K562 (cell line): ENCODE measurements around the gene GLDC. TPM values are rescaled to one million over a fixed set of nuclear protein-coding genes. Genes with fewer than 3 reads are reported as not detected.

Experiments
- ATAC-seq: fragments of 200-7000 bp; cut with Tn5 transposase; 3 replicates; pipeline ENCODE4 v1.9.1; 2020; ENCODE audit warnings: moderate library complexity
- BruUV-seq: library from RNA; stranded (reverse); fragments of 400-500 nt; replicated peaks from 2 replicates; lab custom pipeline; 2021; lab: Mats Ljungman, UMichigan
- CTCF ChIA-PET: fragments of 300-600 bp; formaldehyde crosslinking; extraction: SDS; loops from one replicate; lab custom pipeline; 2021; ENCODE audit warnings: low intra/inter-chr PET ratio; lab: Yijun Ruan, JAX
- POLR2A ChIA-PET: fragments of 300-600, 350-650 bp; sonication (Branson Sonifier 250); formaldehyde crosslinking; extraction: SDS; loops from one replicate; lab custom pipeline; 2021; ENCODE audit warnings: antibody characterized with exemption, inconsistent platforms; lab: Yijun Ruan, JAX
- DNase-seq, 4 experiments: peaks; one replicate each; pipeline versions ENCODE4 v3.0.0 to v3.0.0-alpha.2; 2011 to 2018; ENCODE audit warnings: low spot score in 3 of 4, mixed read lengths in 3 of 4; ENCODE audit errors: extremely low read depth in 1 of 4
- FAIRE-seq: peaks from 2 replicates; lab custom pipeline; 2011; peaks lifted over from hg19 to GRCh38; lab: Jason Lieb, UNC
- H2AFZ ChIP-seq: 2 replicates; pipeline ENCODE4 v1.6.0; 2011; ENCODE audit warnings: low read depth, low read length, control low read depth, inconsistent platforms
- H3K27ac ChIP-seq: fragments of 200-600 bp; 3 replicates; pipeline ENCODE4 v1.8.0; 2011; ENCODE audit warnings: low read depth, mild to moderate bottlenecking, control low read depth, inconsistent platforms, low read length, moderate library complexity, mixed read lengths; ENCODE audit errors: extremely low read depth
- H3K27me3 ChIP-seq, 2 experiments: fragments of 300-600 bp in 1 of 2; 2 replicates in 1 of 2; 3 replicates in 1 of 2; pipeline versions ENCODE4 v1.6.0 to v1.8.0; 2011; ENCODE audit warnings: inconsistent platforms in 2 of 2, low read length in 2 of 2, mild to moderate bottlenecking in 1 of 2, mixed read lengths in 1 of 2, moderate library complexity in 1 of 2; ENCODE audit not compliant: control insufficient read depth in 2 of 2, insufficient read depth in 2 of 2
- H3K36me3 ChIP-seq: fragments of 300-600 bp; 3 replicates; pipeline ENCODE4 v1.8.0; 2011; ENCODE audit warnings: mild to moderate bottlenecking, low read length, inconsistent platforms; ENCODE audit not compliant: control insufficient read depth, insufficient read depth
- H3K4me1 ChIP-seq, 2 experiments: fragments of 200-600 bp in 1 of 2; replicated peaks in 1 of 2; 2 replicates in 1 of 2; 3 replicates in 1 of 2; pipeline versions ENCODE4 v1.5.1 to v1.8.0; 2011; ENCODE audit warnings: inconsistent platforms in 2 of 2, low read length in 2 of 2, mild to moderate bottlenecking in 1 of 2, mixed read lengths in 1 of 2, moderate library complexity in 1 of 2; ENCODE audit not compliant: control insufficient read depth in 2 of 2, insufficient read depth in 2 of 2
- H3K4me2 ChIP-seq: 2 replicates; pipeline ENCODE4 v1.6.1; 2011; ENCODE audit warnings: low read length, control low read depth, inconsistent platforms, mixed read lengths; ENCODE audit not compliant: insufficient read depth
- H3K4me3 ChIP-seq: fragments of 200-600 bp; sonication (generic), shearing (Covaris generic); 2 replicates; pipeline ENCODE4 v1.5.1; 2016; ENCODE audit warnings: control low read depth, inconsistent platforms
- H3K79me2 ChIP-seq: fragments of 200-600 bp; 3 replicates; pipeline ENCODE4 v1.8.0; 2011; ENCODE audit warnings: low read length, inconsistent platforms; ENCODE audit not compliant: control insufficient read depth, insufficient read depth
- H3K9ac ChIP-seq, 2 experiments: 2 replicates each; pipeline versions ENCODE4 v1.6.0 to v1.6.1; 2011; ENCODE audit warnings: low read depth in 2 of 2, low read length in 2 of 2, control low read depth in 1 of 2, inconsistent platforms in 1 of 2, mild to moderate bottlenecking in 1 of 2, mixed read lengths in 1 of 2; ENCODE audit not compliant: insufficient read depth in 1 of 2
- H3K9me1 ChIP-seq: one replicate; pipeline ENCODE4 v1.6.0; 2011; ENCODE audit warnings: inconsistent platforms, mild to moderate bottlenecking, low read length, moderate library complexity; ENCODE audit not compliant: control insufficient read depth, insufficient read depth
- H3K9me3 ChIP-seq: replicated peaks from 2 replicates; pipeline ENCODE4 v1.5.1; 2011; ENCODE audit warnings: low read depth, low read length, inconsistent platforms; ENCODE audit not compliant: control insufficient read depth, insufficient read depth
- H4K20me1 ChIP-seq: replicated peaks from 2 replicates; pipeline ENCODE4 v1.6.1; 2011; ENCODE audit warnings: low read length, inconsistent platforms, mixed read lengths; ENCODE audit not compliant: control insufficient read depth, insufficient read depth
- ADNP ChIP-seq: fragments of 200-800 bp; sonication (Bioruptor generic); IDR thresholded peaks from 2 replicates; pipeline ENCODE4 v1.6.1; 2016; ENCODE audit warnings: missing genetic modification characterization, missing compliant biosample characterization
- CSDE1 ChIP-seq, 2 experiments: fragments of 450-650 bp; IDR thresholded peaks; 2 replicates each; pipeline ENCODE4 v1.6.1; 2016; ENCODE audit warnings: mild to moderate bottlenecking in 1 of 2
- FOXA1 ChIP-seq: fragments of 450-650 bp; IDR thresholded peaks from 2 replicates; pipeline ENCODE4 v1.6.1; 2016; ENCODE audit warnings: mild to moderate bottlenecking, borderline replicate concordance
- FOXA3 ChIP-seq, 2 experiments: fragments of 450-650 bp in 1 of 2; sonication (generic) in 1 of 2; formaldehyde crosslinking; IDR thresholded peaks in 1 of 2; conservative IDR thresholded peaks in 1 of 2; 2 replicates each; pipeline versions ENCODE4 v1.4.0 to v1.8.0; 2020 to 2022; ENCODE audit warnings: mild to moderate bottlenecking in 2 of 2, missing genetic modification reagents in 1 of 2
- HDAC8 ChIP-seq: fragments of 450-650 bp; IDR thresholded peaks from 2 replicates; pipeline ENCODE4 v1.6.1; 2016; ENCODE audit warnings: mild to moderate bottlenecking, missing genetic modification characterization, moderate library complexity, missing compliant biosample characterization
- KDM2B ChIP-seq: fragments of 250-450 bp; sonication (Bioruptor Pico); IDR thresholded peaks from 2 replicates; pipeline ENCODE4 v1.8.0; 2021; ENCODE audit warnings: mild to moderate bottlenecking, moderate library complexity
- KDM4B ChIP-seq, 2 experiments: fragments of 450-650 bp in 1 of 2; sonication (generic) in 1 of 2; IDR thresholded peaks; 2 replicates each; pipeline ENCODE4 v1.6.1; 2016 to 2017; ENCODE audit warnings: borderline replicate concordance in 2 of 2, antibody characterized with exemption in 1 of 2, low read depth in 1 of 2, mild to moderate bottlenecking in 1 of 2
- SAFB ChIP-seq: fragments of 200-400 bp; formaldehyde crosslinking; IDR thresholded peaks from 2 replicates; pipeline ENCODE4 v1.6.1; 2017; ENCODE audit warnings: low read depth, low read length, borderline replicate concordance
- SIN3A ChIP-seq, 2 experiments: fragments of 150-350 bp in 1 of 2; IDR thresholded peaks; 2 replicates each; pipeline ENCODE4 v1.6.1; 2011 to 2016; ENCODE audit warnings: borderline replicate concordance in 2 of 2, low read depth in 2 of 2, low read length in 2 of 2, mild to moderate bottlenecking in 2 of 2, moderate library complexity in 2 of 2; ENCODE audit not compliant: control insufficient read depth in 1 of 2
- TAF15 ChIP-seq: fragments of 200-400 bp; formaldehyde crosslinking; IDR thresholded peaks from 2 replicates; pipeline ENCODE4 v1.6.1; 2017; ENCODE audit warnings: mild to moderate bottlenecking, low read depth, low read length, moderate library complexity
- WGBS: fragments of 100-300 bp; shearing (Covaris generic); methylation state at CpG from one replicate; pipeline ENCODE4 v1.1.6; 2016; ENCODE audit warnings: low coverage, mixed read lengths; ENCODE audit not compliant: insufficient coverage; ENCODE audit errors: missing lambda C conversion rate; 5-methylcytosine and 5-hydroxymethylcytosine counted together
- in situ Hi-C: fragments of 300-500 bp; cut with MboI; formaldehyde crosslinking; loops from 4 replicates; pipeline ENCODE4 v1.15.0; 2018; ENCODE audit warnings: inconsistent platforms, mixed read lengths
- intact Hi-C: fragments of 100-400 bp; cut with micrococcal nuclease; formaldehyde crosslinking; loops from 2 replicates; pipeline ENCODE4 v1.14.2; 2022
- polyA plus RNA-seq, 8 experiments: library from polyadenylated mRNA; depleted of rRNA in 4 of 8; stranded (reverse) in 5 of 8; unstranded in 3 of 8; fragments of >200 nt; fragmentation: Nextera tagmentation in 2 of 8; fragmentation: Illumina TruSeq in 1 of 8; extraction: Ambion mirVana in 2 of 8; extraction: Trizol in 1 of 8; gene quantifications; 2 replicates each; pipeline versions ENCODE4 v1.2.1 to v1.2.3, GENCODE V29; 2011 to 2014; ENCODE audit warnings: inconsistent platforms in 1 of 8, missing spikeins in 1 of 8
- total RNA-seq, 7 experiments: library from RNA; depleted of rRNA in 6 of 7; stranded (reverse); fragments of >200 nt in 6 of 7; fragmentation: Illumina TruSeq in 2 of 7; extraction: Trizol in 2 of 7; gene quantifications; 2 replicates each; pipeline versions ENCODE4 v1.2.1 to v1.2.3, GENCODE V29; 2011 to 2021; ENCODE audit warnings: low replicate concordance in 1 of 7
- TF ChIP-seq, protein P1 (sequence below): fragments of 450-650 bp; formaldehyde crosslinking; IDR thresholded peaks from 2 replicates; pipeline ENCODE4 v1.4.0; 2020; ENCODE audit warnings: mild to moderate bottlenecking, moderate library complexity
- TF ChIP-seq, protein P2 (sequence below): fragments of 250-450 bp; sonication (Bioruptor Pico); IDR thresholded peaks from 2 replicates; pipeline ENCODE4 v1.4.0; 2020; ENCODE audit warnings: mild to moderate bottlenecking, moderate library complexity
- TF ChIP-seq, protein P3 (sequence below): fragments of 200-400 bp; formaldehyde crosslinking; IDR thresholded peaks from 2 replicates; pipeline ENCODE4 v1.6.1; 2017; ENCODE audit warnings: mild to moderate bottlenecking, low read depth, low read length, moderate library complexity
- TF ChIP-seq, protein P4 (sequence below): fragments of 450-650 bp; IDR thresholded peaks from 2 replicates; pipeline ENCODE4 v1.6.1; 2017; ENCODE audit warnings: antibody characterized with exemption

GLDC gene
- total and polyA plus RNA-seq, 9 of the 15 experiments (the other 6 are each of a cell fraction or from before 2014, with no cell fraction given): 0.03 to 0.27 (median 0.08) TPM; not detected in 6

DNA sequence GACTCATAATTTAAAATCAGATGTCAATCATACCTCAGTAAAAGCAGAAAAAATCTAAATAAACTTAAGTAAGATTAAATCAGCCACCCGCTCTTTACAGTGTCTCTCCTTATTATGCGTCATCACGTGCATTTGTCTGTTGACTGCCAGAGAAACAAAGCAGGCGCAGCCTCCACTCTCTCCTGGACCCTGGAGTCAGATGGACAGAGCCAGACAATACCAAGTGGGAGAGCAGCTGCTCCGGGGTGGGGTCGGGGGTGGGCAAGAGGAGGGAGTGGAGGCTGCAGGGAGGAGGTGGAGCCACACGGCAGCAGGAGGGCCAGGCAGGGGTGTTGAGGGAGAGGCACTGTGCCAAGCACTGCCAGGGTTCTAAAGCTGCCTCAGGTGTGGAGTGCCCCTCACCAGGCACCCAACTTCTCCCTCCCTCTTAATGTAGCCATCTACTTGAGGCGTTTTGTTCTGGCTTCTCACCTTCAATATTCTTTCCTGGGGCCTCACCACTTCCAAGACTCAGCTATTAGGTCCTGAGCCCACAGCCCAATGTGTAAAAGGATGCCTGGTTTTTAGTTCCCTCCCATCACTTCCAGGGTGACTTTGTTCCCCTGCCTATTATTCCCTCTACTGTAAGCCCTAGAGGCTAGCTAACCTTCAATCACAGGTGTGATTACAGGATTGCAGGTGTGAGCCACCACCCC is 96.3 kb downstream of the GLDC start:
- BruUV-seq: no TSS peak
- Histone ChIP-seq H3K9me3 (no peaks in the 10 kb centered on the region), H4K20me1 (no peaks in the 10 kb centered on the region), H3K27ac (no peak overlapping the region), H3K4me2 (no peak overlapping the region), H3K4me1 (no peaks in the 10 kb centered on the region), H3K27me3 (peaks cover 2 to 10% of the 10 kb centered on the region in 2 experiments; a peak in 3 of 5 replicates), H3K9ac (no peak overlapping the region), H3K36me3 (no peaks in the 10 kb centered on the region), H3K79me2 (no peaks in the 10 kb centered on the region), H3K4me3 (no peak overlapping the region), H2AFZ (no peak overlapping the region), H3K9me1 (no peaks in the 10 kb centered on the region)
- FAIRE-seq (no peak), DNase-seq (no peak), ATAC-seq (no peak)
- ChIA-PET POLR2A (no interaction called here), CTCF (no interaction called here)
- in situ Hi-C loops: no loop called here
- intact Hi-C loops: no loop called here
- 0% methylated on average over 3 of the region's 8 CpGs for WGBS
- TF ChIP-seq KDM2B: no peak
- no peak for TF ChIP-seq SIN3A (IDR thresholded peaks at IDR 0.05; ENCODE audit: borderline replicate concordance in 2 of 2, control insufficient read depth in 1 of 2, low read depth in 2 of 2, low read length in 2 of 2)
- no peak for TF ChIP-seq FOXA3 (CRISPR knock-in tag; conservative IDR thresholded peaks at IDR 0.05 in 1 of 2, IDR thresholded peaks at IDR 0.05 in 1 of 2)
- TF ChIP-seq FOXA1: no peak
- TF ChIP-seq, protein P1, sequence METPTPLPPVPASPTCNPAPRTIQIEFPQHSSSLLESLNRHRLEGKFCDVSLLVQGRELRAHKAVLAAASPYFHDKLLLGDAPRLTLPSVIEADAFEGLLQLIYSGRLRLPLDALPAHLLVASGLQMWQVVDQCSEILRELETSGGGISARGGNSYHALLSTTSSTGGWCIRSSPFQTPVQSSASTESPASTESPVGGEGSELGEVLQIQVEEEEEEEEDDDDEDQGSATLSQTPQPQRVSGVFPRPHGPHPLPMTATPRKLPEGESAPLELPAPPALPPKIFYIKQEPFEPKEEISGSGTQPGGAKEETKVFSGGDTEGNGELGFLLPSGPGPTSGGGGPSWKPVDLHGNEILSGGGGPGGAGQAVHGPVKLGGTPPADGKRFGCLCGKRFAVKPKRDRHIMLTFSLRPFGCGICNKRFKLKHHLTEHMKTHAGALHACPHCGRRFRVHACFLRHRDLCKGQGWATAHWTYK (CRISPR knock-in tag): no peak
- TF ChIP-seq ADNP (tag): no peak
- no peak for TF ChIP-seq SAFB
- no peak for TF ChIP-seq TAF15
- TF ChIP-seq, protein P2, sequence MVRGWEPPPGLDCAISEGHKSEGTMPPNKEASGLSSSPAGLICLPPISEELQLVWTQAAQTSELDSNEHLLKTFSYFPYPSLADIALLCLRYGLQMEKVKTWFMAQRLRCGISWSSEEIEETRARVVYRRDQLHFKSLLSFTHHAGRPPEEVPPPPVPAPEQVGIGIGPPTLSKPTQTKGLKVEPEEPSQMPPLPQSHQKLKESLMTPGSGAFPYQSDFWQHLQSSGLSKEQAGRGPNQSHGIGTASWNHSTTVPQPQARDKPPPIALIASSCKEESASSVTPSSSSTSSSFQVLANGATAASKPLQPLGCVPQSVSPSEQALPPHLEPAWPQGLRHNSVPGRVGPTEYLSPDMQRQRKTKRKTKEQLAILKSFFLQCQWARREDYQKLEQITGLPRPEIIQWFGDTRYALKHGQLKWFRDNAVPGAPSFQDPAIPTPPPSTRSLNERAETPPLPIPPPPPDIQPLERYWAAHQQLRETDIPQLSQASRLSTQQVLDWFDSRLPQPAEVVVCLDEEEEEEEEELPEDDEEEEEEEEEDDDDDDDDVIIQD (CRISPR knock-in tag): no peak
- TF ChIP-seq, protein P3, sequence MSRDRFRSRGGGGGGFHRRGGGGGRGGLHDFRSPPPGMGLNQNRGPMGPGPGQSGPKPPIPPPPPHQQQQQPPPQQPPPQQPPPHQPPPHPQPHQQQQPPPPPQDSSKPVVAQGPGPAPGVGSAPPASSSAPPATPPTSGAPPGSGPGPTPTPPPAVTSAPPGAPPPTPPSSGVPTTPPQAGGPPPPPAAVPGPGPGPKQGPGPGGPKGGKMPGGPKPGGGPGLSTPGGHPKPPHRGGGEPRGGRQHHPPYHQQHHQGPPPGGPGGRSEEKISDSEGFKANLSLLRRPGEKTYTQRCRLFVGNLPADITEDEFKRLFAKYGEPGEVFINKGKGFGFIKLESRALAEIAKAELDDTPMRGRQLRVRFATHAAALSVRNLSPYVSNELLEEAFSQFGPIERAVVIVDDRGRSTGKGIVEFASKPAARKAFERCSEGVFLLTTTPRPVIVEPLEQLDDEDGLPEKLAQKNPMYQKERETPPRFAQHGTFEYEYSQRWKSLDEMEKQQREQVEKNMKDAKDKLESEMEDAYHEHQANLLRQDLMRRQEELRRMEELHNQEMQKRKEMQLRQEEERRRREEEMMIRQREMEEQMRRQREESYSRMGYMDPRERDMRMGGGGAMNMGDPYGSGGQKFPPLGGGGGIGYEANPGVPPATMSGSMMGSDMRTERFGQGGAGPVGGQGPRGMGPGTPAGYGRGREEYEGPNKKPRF: no peak
- TF ChIP-seq KDM4B (IDR thresholded peaks at IDR 0.05; ENCODE audit: borderline replicate concordance in 2 of 2, low read depth in 1 of 2): no peak
- no peak for TF ChIP-seq HDAC8 (tag)
- TF ChIP-seq, protein P4, sequence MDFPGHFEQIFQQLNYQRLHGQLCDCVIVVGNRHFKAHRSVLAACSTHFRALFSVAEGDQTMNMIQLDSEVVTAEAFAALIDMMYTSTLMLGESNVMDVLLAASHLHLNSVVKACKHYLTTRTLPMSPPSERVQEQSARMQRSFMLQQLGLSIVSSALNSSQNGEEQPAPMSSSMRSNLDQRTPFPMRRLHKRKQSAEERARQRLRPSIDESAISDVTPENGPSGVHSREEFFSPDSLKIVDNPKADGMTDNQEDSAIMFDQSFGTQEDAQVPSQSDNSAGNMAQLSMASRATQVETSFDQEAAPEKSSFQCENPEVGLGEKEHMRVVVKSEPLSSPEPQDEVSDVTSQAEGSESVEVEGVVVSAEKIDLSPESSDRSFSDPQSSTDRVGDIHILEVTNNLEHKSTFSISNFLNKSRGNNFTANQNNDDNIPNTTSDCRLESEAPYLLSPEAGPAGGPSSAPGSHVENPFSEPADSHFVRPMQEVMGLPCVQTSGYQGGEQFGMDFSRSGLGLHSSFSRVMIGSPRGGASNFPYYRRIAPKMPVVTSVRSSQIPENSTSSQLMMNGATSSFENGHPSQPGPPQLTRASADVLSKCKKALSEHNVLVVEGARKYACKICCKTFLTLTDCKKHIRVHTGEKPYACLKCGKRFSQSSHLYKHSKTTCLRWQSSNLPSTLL: no peak
- no peak for TF ChIP-seq CSDE1 (IDR thresholded peaks at IDR 0.05)
